K562 (cell line): ENCODE measurements around the gene OBSL1. TPM values are rescaled to one million over a fixed set of nuclear protein-coding genes. Genes with fewer than 3 reads are reported as not detected.

Source experiments
- HMGN3 ChIP-seq: IDR thresholded peaks from 2 replicates; pipeline ENCODE4 v1.6.1; 2011; ENCODE audit warnings: borderline replicate concordance, low read depth, mild to moderate bottlenecking, mixed read lengths, low read length; ENCODE audit not compliant: insufficient read length; ENCODE audit errors: extremely low read depth
- ZBTB7A ChIP-seq: IDR thresholded peaks from 2 replicates; pipeline ENCODE4 v1.6.1; 2011; ENCODE audit warnings: low read depth, mild to moderate bottlenecking, low read length, moderate library complexity, borderline replicate concordance; ENCODE audit not compliant: control insufficient read depth
- ZNF740 ChIP-seq, 3 experiments: fragments of 200-800 bp in 1 of 3; sonication (Bioruptor generic) in 1 of 3; sonication (generic) in 1 of 3; formaldehyde crosslinking in 1 of 3; IDR thresholded peaks; 2 replicates each; pipeline versions ENCODE4 v1.6.1 to v1.8.0; 2016 to 2022; ENCODE audit warnings: mild to moderate bottlenecking in 2 of 3, missing compliant biosample characterization in 2 of 3, missing genetic modification characterization in 2 of 3, missing genetic modification reagents in 1 of 3
- polyA plus RNA-seq, 8 experiments: library from polyadenylated mRNA; depleted of rRNA in 4 of 8; stranded (reverse) in 5 of 8; unstranded in 3 of 8; fragments of >200 nt; fragmentation: Nextera tagmentation in 2 of 8; fragmentation: Illumina TruSeq in 1 of 8; extraction: Ambion mirVana in 2 of 8; extraction: Trizol in 1 of 8; gene quantifications; 2 replicates each; pipeline versions ENCODE4 v1.2.1 to v1.2.3, GENCODE V29; 2011 to 2014; ENCODE audit warnings: inconsistent platforms in 1 of 8, missing spikeins in 1 of 8
- total RNA-seq, 7 experiments: library from RNA; depleted of rRNA in 6 of 7; stranded (reverse); fragments of >200 nt in 6 of 7; fragmentation: Illumina TruSeq in 2 of 7; extraction: Trizol in 2 of 7; gene quantifications; 2 replicates each; pipeline versions ENCODE4 v1.2.1 to v1.2.3, GENCODE V29; 2011 to 2021; ENCODE audit warnings: low replicate concordance in 1 of 7
- TF ChIP-seq, protein P1 (sequence below): fragments of 250-450 bp; sonication (Bioruptor Pico); IDR thresholded peaks from 2 replicates; pipeline ENCODE4 v1.8.0; 2021; ENCODE audit warnings: mild to moderate bottlenecking, moderate library complexity

The OBSL1 gene
- total and polyA plus RNA-seq, 9 of the 15 experiments (the other 6 are each of a cell fraction or from before 2014, with no cell fraction given): 1.2 to 26.6 (median 8.6) TPM

DNA sequence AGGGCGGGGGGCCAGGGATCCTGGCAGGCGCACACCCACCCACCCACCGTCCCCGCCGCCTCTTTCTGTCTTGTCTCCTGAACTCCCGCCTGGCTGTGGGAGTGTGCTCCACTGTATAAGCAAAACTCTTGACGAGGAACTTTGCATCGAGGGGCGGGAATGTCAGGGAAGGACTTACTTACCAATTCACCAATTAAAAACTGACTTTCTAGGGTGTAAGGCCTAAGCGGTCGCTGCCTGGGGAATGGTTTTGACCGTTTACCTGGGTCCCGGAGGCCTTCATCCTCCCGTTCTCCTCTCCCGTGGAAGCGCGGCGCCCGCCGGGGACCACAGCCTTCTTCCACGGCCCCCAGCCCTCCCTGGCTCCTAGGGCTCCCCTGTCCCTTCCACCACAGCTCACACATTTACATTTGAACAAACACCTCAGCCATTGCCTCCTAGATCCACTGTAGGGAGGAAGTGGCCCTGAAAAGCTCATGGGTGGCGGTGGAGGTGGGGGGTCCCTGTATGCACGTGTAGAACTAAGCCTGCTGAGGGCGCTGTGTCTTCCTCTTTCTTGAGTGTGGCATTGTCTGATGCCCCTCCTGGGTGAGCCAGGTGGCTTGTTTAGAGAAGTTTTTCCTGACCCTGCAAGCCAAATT lies 48.2 kb downstream of the OBSL1 start (continued):
- TF ChIP-seq ZNF740 (CRISPR knock-in tag; IDR thresholded peaks at IDR 0.05) (0 out of 2 replicates have a peak, but pooled peaks have one; percentile 26), ZNF740 (tag; IDR thresholded peaks at IDR 0.05) (no peak), ZBTB7A (peak; percentile 18; the same call in 1 of the 2 replicates), HMGN3 (peak; percentile 7)
- TF ChIP-seq, protein P1, sequence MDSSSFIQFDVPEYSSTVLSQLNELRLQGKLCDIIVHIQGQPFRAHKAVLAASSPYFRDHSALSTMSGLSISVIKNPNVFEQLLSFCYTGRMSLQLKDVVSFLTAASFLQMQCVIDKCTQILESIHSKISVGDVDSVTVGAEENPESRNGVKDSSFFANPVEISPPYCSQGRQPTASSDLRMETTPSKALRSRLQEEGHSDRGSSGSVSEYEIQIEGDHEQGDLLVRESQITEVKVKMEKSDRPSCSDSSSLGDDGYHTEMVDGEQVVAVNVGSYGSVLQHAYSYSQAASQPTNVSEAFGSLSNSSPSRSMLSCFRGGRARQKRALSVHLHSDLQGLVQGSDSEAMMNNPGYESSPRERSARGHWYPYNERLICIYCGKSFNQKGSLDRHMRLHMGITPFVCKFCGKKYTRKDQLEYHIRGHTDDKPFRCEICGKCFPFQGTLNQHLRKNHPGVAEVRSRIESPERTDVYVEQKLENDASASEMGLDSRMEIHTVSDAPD: no peak
